NCI-H1092 treated with DMSO at 0.1 percent for 48 hours (cell line): ENCODE measurements around the gene PRR23E.

Experiments used
- DNase-seq: peaks from one replicate; lab custom pipeline; 2025; lab: John Stamatoyannopoulos, UW

Gene PRR23E

GRCh38 chr3:127184870-127185216 lies 8.1 kb upstream of the PRR23E start:
- no peak for DNase-seq

- no peak for DNase-seq
These were observed 7.7 kb upstream of the PRR23E start for GRCh38 chr3:127185268-127185667.

- no peak for DNase-seq
These were observed 6.8 kb upstream of the PRR23E start for GRCh38 chr3:127185962-127186674.

- DNase-seq: no peak
These were observed 5.6 kb upstream of the PRR23E start for GRCh38 chr3:127187316-127187715.

GRCh38 chr3:127193341-127193740 lies 410 bp downstream of the PRR23E start:
- no peak for DNase-seq

GRCh38 chr3:127193775-127194174 lies 844 bp downstream of the PRR23E start:
- no peak for DNase-seq

- DNase-seq: no peak
These were observed 1.8 kb downstream of the PRR23E start for GRCh38 chr3:127194601-127195187.

- DNase-seq: no peak
These were observed 2.5 kb downstream of the PRR23E start for GRCh38 chr3:127195417-127195816.

- DNase-seq: no peak
These were observed 3.1 kb downstream of the PRR23E start for GRCh38 chr3:127196002-127196401.

GRCh38 chr3:127196466-127197299 lies 3.8 kb downstream of the PRR23E start:
- DNase-seq: no peak

GRCh38 chr3:127197300-127198189 lies 4.6 kb downstream of the PRR23E start:
- DNase-seq: no peak

GRCh38 chr3:127200086-127200691 lies 7.3 kb downstream of the PRR23E start:
- no peak for DNase-seq

- no peak for DNase-seq
These were observed 10.1 kb downstream of the PRR23E start for GRCh38 chr3:127203024-127203423.

GRCh38 chr3:127204841-127205582 lies 12.1 kb downstream of the PRR23E start:
- no peak for DNase-seq

- DNase-seq: no peak
These were observed 13.2 kb downstream of the PRR23E start for GRCh38 chr3:127206154-127206553.

- no peak for DNase-seq
These were observed 13.9 kb downstream of the PRR23E start for GRCh38 chr3:127206611-127207516.

GRCh38 chr3:127207727-127208482 lies 15.0 kb downstream of the PRR23E start:
- DNase-seq: no peak

- no peak for DNase-seq
These were observed 15.7 kb downstream of the PRR23E start for GRCh38 chr3:127208483-127209100.
